Tibial artery (tissue), 4 donors: ENCODE results near the gene LRRTM3.

Experiments used
- DNase-seq, 2 donors: peaks; one replicate each; pipeline ENCODE4 v3.0.0-alpha.2; 2019
- H3K27ac ChIP-seq, 2 donors: fragments of 200-600 bp; sonication (generic) in 1 of 2; 1 replicate in 1 of 2; 2 replicates in 1 of 2; pipeline ENCODE4 v1.5.1; 2018 to 2019; ENCODE audit warnings: mild to moderate bottlenecking in 1 of 2
- H3K27me3 ChIP-seq, 2 donors: fragments of 200-600 bp; sonication (generic) in 1 of 2; one replicate each; pipeline versions ENCODE4 v1.5.1 to v1.6.0; 2016 to 2019
- H3K36me3 ChIP-seq, 3 donors: fragments of 200-600 bp; sonication (generic) in 2 of 3; one replicate each; pipeline ENCODE4 v1.5.1; 2016 to 2019; ENCODE audit warnings: mild to moderate bottlenecking in 2 of 3
- H3K4me1 ChIP-seq, 4 donors: fragments of 200-600 bp; sonication (generic) in 2 of 4; 1 replicate in 3 of 4; 2 replicates in 1 of 4; pipeline ENCODE4 v1.5.1; 2016 to 2019
- H3K4me3 ChIP-seq, 2 donors: fragments of 200-600 bp; sonication (generic) in 1 of 2; 1 replicate in 1 of 2; 2 replicates in 1 of 2; pipeline ENCODE4 v1.5.1; 2018 to 2019; ENCODE audit warnings: mild to moderate bottlenecking in 2 of 2
- H3K9me3 ChIP-seq, 3 donors: fragments of 200-600 bp; sonication (generic) in 1 of 3; one replicate each; pipeline ENCODE4 v1.5.1; 2016 to 2019
- intact Hi-C: fragments of 100-400 bp; cut with DNase I; formaldehyde crosslinking; loops from one replicate; pipeline ENCODE4 v1.15.0; 2023; ENCODE audit warnings: low total_unique reads
- TF ChIP-seq, protein P1 (sequence below), 2 experiments: fragments of 200-600 bp in 1 of 2; fragments of 450-650 bp in 1 of 2; IDR thresholded peaks; one replicate each; pipeline ENCODE4 v1.5.1; 2017 to 2019; ENCODE audit warnings: antibody characterized with exemption in 2 of 2, mild to moderate bottlenecking in 1 of 2, moderate library complexity in 1 of 2

LRRTM3 gene

GRCh38 chr10:67087135-67087425 is 161.2 kb downstream of the LRRTM3 start:
- DNase-seq, result no peak
- intact Hi-C loops, result no loop called here
- H3K4me3 ChIP-seq, result no peak overlapping the region
- H3K36me3 ChIP-seq, result no peaks in the 10 kb centered on the region
- H3K27ac ChIP-seq, result no peak overlapping the region
- no peaks in the 10 kb centered on the region for H3K9me3 ChIP-seq
- TF ChIP-seq, protein P1, sequence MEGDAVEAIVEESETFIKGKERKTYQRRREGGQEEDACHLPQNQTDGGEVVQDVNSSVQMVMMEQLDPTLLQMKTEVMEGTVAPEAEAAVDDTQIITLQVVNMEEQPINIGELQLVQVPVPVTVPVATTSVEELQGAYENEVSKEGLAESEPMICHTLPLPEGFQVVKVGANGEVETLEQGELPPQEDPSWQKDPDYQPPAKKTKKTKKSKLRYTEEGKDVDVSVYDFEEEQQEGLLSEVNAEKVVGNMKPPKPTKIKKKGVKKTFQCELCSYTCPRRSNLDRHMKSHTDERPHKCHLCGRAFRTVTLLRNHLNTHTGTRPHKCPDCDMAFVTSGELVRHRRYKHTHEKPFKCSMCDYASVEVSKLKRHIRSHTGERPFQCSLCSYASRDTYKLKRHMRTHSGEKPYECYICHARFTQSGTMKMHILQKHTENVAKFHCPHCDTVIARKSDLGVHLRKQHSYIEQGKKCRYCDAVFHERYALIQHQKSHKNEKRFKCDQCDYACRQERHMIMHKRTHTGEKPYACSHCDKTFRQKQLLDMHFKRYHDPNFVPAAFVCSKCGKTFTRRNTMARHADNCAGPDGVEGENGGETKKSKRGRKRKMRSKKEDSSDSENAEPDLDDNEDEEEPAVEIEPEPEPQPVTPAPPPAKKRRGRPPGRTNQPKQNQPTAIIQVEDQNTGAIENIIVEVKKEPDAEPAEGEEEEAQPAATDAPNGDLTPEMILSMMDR (IDR thresholded peaks at IDR 0.05), result no peak
- peaks cover 0 to 23% (median 2%) of the 10 kb centered on the region in 4 donors for H3K4me1 ChIP-seq
- H3K27me3 ChIP-seq, result no peaks in the 10 kb centered on the region

DNA sequence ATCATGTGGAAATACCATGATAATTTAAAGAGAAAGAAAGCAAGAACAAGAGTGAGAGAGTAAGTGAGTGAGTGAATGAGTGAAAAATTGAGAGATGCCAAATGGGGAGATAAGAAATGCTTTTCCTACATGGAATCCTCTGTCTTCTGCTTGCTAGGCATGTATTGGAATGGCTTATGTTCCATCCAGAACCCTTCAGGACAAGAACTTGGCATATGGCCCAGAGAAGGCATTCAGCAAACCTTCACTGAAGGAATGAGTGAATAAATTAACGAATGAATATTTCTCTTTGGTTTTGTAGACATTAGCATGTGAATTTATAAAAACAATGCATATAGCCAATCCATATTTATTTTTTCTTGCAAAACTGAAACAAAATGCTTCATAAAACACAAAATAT is 162.2 kb downstream of the LRRTM3 start:
- Histone ChIP-seq H3K27me3 (no peaks in the 10 kb centered on the region), H3K4me3 (no peak overlapping the region), H3K36me3 (no peaks in the 10 kb centered on the region), H3K4me1 (peaks cover 0 to 23% (median 2%) of the 10 kb centered on the region in 4 donors), H3K9me3 (no peaks in the 10 kb centered on the region), H3K27ac (no peak overlapping the region)
- TF ChIP-seq, protein P1 (IDR thresholded peaks at IDR 0.05), result no peak
- intact Hi-C loops, result no loop called here
- no peak for DNase-seq

GRCh38 chr10:67095531-67095930 is 169.7 kb downstream of the LRRTM3 start:
- H3K9me3 ChIP-seq, result no peaks in the 10 kb centered on the region
- DNase-seq, result no peak
- no peak overlapping the region for H3K4me3 ChIP-seq
- no peaks in the 10 kb centered on the region for H3K36me3 ChIP-seq
- intact Hi-C loops, result no loop called here
- no peak overlapping the region for H3K27ac ChIP-seq
- H3K4me1 ChIP-seq, result no peaks in the 10 kb centered on the region
- H3K27me3 ChIP-seq, result no peaks in the 10 kb centered on the region
- TF ChIP-seq, protein P1 (IDR thresholded peaks at IDR 0.05), result no peak

GRCh38 chr10:67098461-67098860 is 172.6 kb downstream of the LRRTM3 start:
- intact Hi-C loops, result no loop called here
- TF ChIP-seq, protein P1 (IDR thresholded peaks at IDR 0.05), result no peak
- no peak for DNase-seq
- Histone ChIP-seq H3K4me3 (no peak overlapping the region), H3K4me1 (no peaks in the 10 kb centered on the region), H3K27ac (no peak overlapping the region), H3K27me3 (no peaks in the 10 kb centered on the region), H3K36me3 (no peaks in the 10 kb centered on the region), H3K9me3 (no peaks in the 10 kb centered on the region)

- Histone ChIP-seq H3K4me3 (no peak overlapping the region), H3K4me1 (no peaks in the 10 kb centered on the region), H3K27me3 (no peaks in the 10 kb centered on the region), H3K9me3 (no peaks in the 10 kb centered on the region), H3K27ac (no peak overlapping the region), H3K36me3 (no peaks in the 10 kb centered on the region)
- DNase-seq, result no peak
- intact Hi-C loops, result no loop called here
- TF ChIP-seq, protein P1 (IDR thresholded peaks at IDR 0.05), result no peak
Measured at GRCh38 chr10:67100951-67101350, 175.1 kb downstream of the LRRTM3 start.

DNA sequence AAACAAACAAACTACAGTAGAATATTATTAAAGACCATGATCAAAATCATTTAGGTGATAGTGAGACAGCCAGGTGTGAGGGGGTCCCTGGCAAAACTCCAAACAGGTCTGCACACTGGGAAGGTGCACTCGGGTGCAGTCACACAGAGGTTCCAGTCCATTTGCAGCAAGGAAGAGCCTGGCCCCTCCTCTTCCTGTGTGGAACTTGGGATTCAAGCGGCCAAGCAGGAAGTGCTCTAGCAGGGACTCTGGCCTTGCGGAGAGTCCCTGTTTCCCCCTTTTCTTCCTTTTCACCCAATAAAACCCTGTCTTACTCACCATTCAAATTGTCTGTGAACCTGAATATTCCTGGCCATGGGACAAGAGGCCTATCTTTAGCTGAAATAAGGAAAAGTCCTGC is 181.8 kb downstream of the LRRTM3 start:
- H3K36me3 ChIP-seq, result no peaks in the 10 kb centered on the region
- TF ChIP-seq, protein P1 (IDR thresholded peaks at IDR 0.05), result no peak
- H3K4me1 ChIP-seq, result no peaks in the 10 kb centered on the region
- intact Hi-C loops, result no loop called here
- H3K9me3 ChIP-seq, result no peaks in the 10 kb centered on the region
- H3K4me3 ChIP-seq, result no peak overlapping the region
- no peaks in the 10 kb centered on the region for H3K27me3 ChIP-seq
- no peak overlapping the region for H3K27ac ChIP-seq
- DNase-seq, result no peak
